Activated naive CD8-positive, alpha-beta T cell treated with anti-CD3 and anti-CD28 coated beads, Interleukin-2, amount 50 U/mL, for 24 hours (primary cell): ENCODE data around the gene GRHL3.
"Not testable (repeated sequence)": the region's sequence is repeated elsewhere in the genome, so short reads cannot be mapped to it uniquely, and the experiment has no call there.

Experiments
- ATAC-seq: fragments of 150-1000 bp; cut with Tn5 transposase; one replicate; pipeline ENCODE4 v1.10.0; 2021
- DNase-seq: peaks from one replicate; pipeline ENCODE4 v3.0.0; 2021
- H3K27ac Mint-ChIP-seq: one replicate; pipeline ENCODE4 v1.8.0; 2021; ENCODE audit warnings: mild to moderate bottlenecking, mixed read lengths
- H3K27me3 Mint-ChIP-seq: one replicate; pipeline ENCODE4 v1.8.0; 2021; ENCODE audit warnings: mixed read lengths
- H3K36me3 Mint-ChIP-seq: one replicate; pipeline ENCODE4 v1.8.0; 2021; ENCODE audit warnings: low read depth, mixed read lengths
- H3K4me1 Mint-ChIP-seq: one replicate; pipeline ENCODE4 v1.8.0; 2021; ENCODE audit warnings: mixed read lengths
- H3K4me3 Mint-ChIP-seq: one replicate; pipeline ENCODE4 v1.8.0; 2021; ENCODE audit warnings: mild to moderate bottlenecking, moderate library complexity, mixed read lengths
- H3K9me3 Mint-ChIP-seq: one replicate; pipeline ENCODE4 v1.8.0; 2021; ENCODE audit warnings: mixed read lengths

Gene GRHL3

DNA sequence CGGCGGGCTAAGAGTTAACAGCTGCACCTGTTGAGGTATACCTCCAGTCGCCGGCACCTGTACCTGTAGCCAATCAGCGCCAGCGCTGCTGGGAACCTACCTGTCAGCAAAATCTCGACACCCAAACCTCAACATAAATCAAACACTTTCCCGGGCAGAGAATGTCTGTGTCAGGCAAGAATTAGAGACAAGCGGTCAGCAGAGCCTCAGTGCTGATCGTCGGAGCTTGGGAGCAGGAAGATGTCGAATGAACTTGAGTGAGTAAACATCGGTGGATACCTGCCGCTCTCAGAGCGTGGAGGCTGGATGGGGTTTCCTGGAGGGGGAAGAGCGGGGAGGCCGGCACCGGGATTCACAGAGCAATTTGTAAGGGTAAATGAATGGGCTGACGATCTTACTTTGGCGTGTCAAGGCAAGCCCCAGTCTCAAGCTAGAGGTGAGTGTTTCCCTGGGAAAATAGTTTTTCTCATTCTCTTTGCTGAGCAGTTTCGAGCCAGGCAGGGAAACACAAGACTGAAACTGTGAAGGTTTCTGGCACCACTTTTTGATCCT lies at the start of gene GRHL3:
Gene GRHL3 (plus strand): TSS at position 46 of the 552 bp plus-strand sequence. CDS start 195 bp downstream, at position 241.
- Mint-ChIP-seq H3K9me3 (no peaks in the 10 kb centered on the region), H3K4me1 (peaks cover 39% of the 10 kb centered on the region), H3K4me3 (peak within 1 kb of the TSS; percentile 7), H3K27me3 (peaks cover 86% of the 10 kb centered on the region), H3K27ac (no peak within 1 kb of the TSS), H3K36me3 (no peaks in the 10 kb centered on the region)
- DNase-seq, result no peak
- no peak for ATAC-seq

- H3K4me3 Mint-ChIP-seq, ATAC-seq, DNase-seq, H3K27ac Mint-ChIP-seq, H3K36me3 Mint-ChIP-seq: not testable (repeated sequence)
- H3K27me3 Mint-ChIP-seq, result peaks cover 55% of the 10 kb centered on the region
- peaks cover 10% of the 10 kb centered on the region for H3K9me3 Mint-ChIP-seq
- H3K4me1 Mint-ChIP-seq, result peaks cover 10% of the 10 kb centered on the region
These were observed 44.7 kb upstream of the GRHL3 start for GRCh38 chr1:24274203-24275103.

GRCh38 chr1:24275104-24275410 lies 44.1 kb upstream of the GRHL3 start:
- ATAC-seq (no peak), DNase-seq (no peak)
- H3K27ac Mint-ChIP-seq, result no peak overlapping the region
- no peak overlapping the region for H3K4me3 Mint-ChIP-seq
- H3K9me3 Mint-ChIP-seq, result peaks cover 9% of the 10 kb centered on the region
- peaks cover 55% of the 10 kb centered on the region for H3K27me3 Mint-ChIP-seq
- peaks cover 10% of the 10 kb centered on the region for H3K4me1 Mint-ChIP-seq
- no peaks in the 10 kb centered on the region for H3K36me3 Mint-ChIP-seq

DNA sequence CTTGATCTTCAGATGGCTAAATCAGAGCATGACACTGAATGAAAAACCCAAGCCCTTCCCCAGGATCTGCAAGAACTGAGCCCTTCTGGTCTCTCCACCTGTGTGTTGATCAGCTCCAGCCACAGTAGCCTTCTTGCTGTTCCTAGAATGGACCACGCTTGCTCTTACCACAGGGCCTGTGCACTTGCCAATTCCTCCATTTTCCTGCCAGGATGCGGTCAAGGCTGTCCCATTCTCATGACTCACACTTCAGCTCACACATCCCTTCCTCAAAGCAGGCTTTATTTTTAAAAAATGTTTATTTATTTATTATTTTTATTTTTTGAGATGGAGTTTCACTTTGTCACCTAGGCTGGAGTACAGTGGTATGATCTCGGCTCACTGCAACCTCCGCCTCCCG lies 43.6 kb upstream of the GRHL3 start:
- Mint-ChIP-seq H3K9me3 (peaks cover 5% of the 10 kb centered on the region), H3K27me3 (peaks cover 52% of the 10 kb centered on the region), H3K27ac (no peak overlapping the region), H3K4me3 (no peak overlapping the region), H3K36me3 (no peaks in the 10 kb centered on the region), H3K4me1 (peaks cover 10% of the 10 kb centered on the region)
- DNase-seq (no peak), ATAC-seq (no peak)

DNA sequence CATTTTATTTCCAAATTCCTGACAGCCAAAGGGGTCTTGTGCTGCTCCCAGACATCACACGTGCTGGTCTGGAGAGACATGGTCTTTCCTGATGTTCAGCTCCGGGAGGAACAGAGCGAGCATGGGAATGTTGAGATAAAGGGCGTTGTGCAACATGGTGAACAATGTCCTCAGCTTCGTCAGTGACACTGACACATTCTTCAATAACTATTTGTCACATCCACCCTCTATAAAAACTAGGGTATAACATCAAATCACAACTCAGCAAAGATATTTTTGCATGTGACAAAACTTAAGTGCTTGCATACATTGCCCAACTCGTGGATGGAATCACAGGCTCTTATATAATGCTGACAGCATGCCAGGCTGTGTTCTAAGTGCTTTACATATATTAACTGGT lies 42.4 kb upstream of the GRHL3 start:
- Mint-ChIP-seq H3K9me3 (peaks cover 5% of the 10 kb centered on the region), H3K27me3 (peaks cover 42% of the 10 kb centered on the region), H3K36me3 (no peaks in the 10 kb centered on the region), H3K4me3 (no peak overlapping the region), H3K4me1 (peaks cover 10% of the 10 kb centered on the region), H3K27ac (no peak overlapping the region)
- DNase-seq (no peak), ATAC-seq (no peak)

GRCh38 chr1:24277420-24278169 lies 41.6 kb upstream of the GRHL3 start:
- Mint-ChIP-seq H3K27me3 (peaks cover 34% of the 10 kb centered on the region), H3K4me1 (peaks cover 10% of the 10 kb centered on the region), H3K27ac (no peak overlapping the region), H3K4me3 (no peak overlapping the region), H3K36me3 (no peaks in the 10 kb centered on the region), H3K9me3 (peaks cover 5% of the 10 kb centered on the region)
- DNase-seq (no peak), ATAC-seq (peak; percentile 92)

- H3K27ac Mint-ChIP-seq, result no peak overlapping the region
These were observed 40.4 kb upstream of the GRHL3 start for GRCh38 chr1:24278726-24279125.

GRCh38 chr1:24279590-24280232 lies 39.4 kb upstream of the GRHL3 start:
- DNase-seq (no peak), ATAC-seq (no peak)
- Mint-ChIP-seq H3K9me3 (no peaks in the 10 kb centered on the region), H3K36me3 (no peaks in the 10 kb centered on the region), H3K27ac (no peak overlapping the region), H3K27me3 (peaks cover 19% of the 10 kb centered on the region), H3K4me1 (peaks cover 10% of the 10 kb centered on the region), H3K4me3 (no peak overlapping the region)

More at GRCh38 chr1:24278726-24279125, 40.4 kb upstream of the GRHL3 start:
- Mint-ChIP-seq H3K36me3 (no peaks in the 10 kb centered on the region), H3K4me3 (no peak overlapping the region), H3K27me3 (peaks cover 24% of the 10 kb centered on the region), H3K4me1 (peaks cover 10% of the 10 kb centered on the region), H3K9me3 (no peaks in the 10 kb centered on the region)
- ATAC-seq (no peak), DNase-seq (no peak)

DNA sequence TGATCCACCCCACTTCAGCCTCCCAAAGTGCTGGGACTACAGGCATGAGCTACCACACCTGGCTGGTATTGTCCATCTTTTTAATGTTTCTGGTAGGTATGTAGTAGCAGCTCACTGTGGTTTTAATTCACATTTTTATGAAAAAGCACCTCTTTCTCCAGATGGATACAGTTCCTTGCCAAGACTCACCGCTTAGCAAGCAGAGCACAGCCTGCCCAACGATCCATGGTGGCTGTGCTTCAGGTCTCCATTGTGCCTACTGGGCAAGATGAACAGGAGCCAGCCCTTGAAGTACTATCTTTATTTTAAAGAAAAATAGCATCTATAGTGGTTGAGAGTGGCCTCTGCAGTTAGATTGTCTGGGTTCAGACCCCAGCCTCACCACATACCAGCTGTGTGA lies 37.6 kb upstream of the GRHL3 start:
- peaks cover 10% of the 10 kb centered on the region for H3K4me1 Mint-ChIP-seq
- H3K9me3 Mint-ChIP-seq, result no peaks in the 10 kb centered on the region
- H3K27ac Mint-ChIP-seq, result no peak overlapping the region
- H3K4me3 Mint-ChIP-seq, result no peak overlapping the region
- DNase-seq (no peak), ATAC-seq (no peak)
- no peaks in the 10 kb centered on the region for H3K36me3 Mint-ChIP-seq
- H3K27me3 Mint-ChIP-seq, result peaks cover 11% of the 10 kb centered on the region

GRCh38 chr1:24282491-24282890 lies 36.7 kb upstream of the GRHL3 start:
- Mint-ChIP-seq H3K27ac (no peak overlapping the region), H3K36me3 (no peaks in the 10 kb centered on the region), H3K27me3 (peaks cover 8% of the 10 kb centered on the region), H3K9me3 (no peaks in the 10 kb centered on the region), H3K4me1 (peaks cover 5% of the 10 kb centered on the region), H3K4me3 (no peak overlapping the region)
- ATAC-seq (no peak), DNase-seq (no peak)

DNA sequence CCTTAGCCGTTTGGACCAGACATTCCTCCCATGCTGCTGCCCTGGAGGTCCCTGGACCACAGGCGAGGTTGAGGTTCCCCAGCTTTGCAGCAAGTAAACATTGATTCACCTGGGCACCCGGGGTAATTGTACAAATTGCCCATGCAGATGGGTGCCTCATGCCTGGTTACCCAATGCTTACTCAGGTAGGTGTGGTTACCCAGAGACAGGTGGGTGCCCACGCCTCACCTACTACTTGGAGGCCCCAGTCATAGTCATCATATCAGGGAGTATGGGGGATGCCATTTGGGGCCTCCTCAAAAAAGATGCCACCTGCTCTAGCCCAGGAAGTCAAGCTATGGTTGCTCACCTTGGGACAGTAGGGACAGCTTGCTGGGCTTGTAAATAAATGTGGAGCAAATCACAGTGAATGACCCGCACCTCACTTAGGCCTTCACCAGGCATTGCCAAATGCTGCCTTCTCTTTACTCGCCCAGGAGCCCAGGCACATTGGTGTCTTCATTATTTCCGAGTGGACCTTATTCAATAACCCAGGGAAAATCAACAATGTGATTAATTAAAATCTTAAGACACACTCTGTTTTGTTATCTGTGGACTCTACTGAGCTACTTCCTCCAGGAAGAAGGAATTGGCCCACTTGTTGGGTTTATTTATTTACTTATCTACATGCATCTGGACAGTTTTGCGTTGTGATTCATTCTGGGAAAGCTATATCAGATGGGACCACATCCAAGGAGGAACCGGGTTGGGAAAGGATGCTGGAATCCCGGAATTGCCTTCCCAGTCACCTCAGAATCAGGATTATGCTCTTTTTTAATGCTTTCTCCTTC lies 35.6 kb upstream of the GRHL3 start:
- H3K27ac Mint-ChIP-seq, result no peak overlapping the region
- DNase-seq (no peak), ATAC-seq (no peak)
- H3K9me3 Mint-ChIP-seq, result no peaks in the 10 kb centered on the region
- no peaks in the 10 kb centered on the region for H3K36me3 Mint-ChIP-seq
- H3K27me3 Mint-ChIP-seq, result peaks cover 7% of the 10 kb centered on the region
- H3K4me3 Mint-ChIP-seq, result no peak overlapping the region
- no peaks in the 10 kb centered on the region for H3K4me1 Mint-ChIP-seq

DNA sequence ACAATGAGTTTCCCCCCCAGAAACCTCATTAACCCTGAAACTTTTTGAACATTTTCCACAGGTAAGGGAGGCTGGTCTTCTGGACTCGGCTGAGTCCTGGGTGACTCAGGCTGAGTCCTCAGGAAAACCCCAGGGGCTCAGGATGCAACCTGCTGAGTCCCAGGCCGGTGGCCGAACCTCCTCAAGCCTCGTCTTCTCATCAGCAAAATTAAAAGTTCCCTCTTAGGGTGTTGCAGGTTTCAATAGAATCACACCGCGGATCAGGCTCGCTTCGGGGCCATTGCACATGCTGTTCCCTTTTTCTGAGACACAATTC lies 35.0 kb upstream of the GRHL3 start:
- peaks cover 7% of the 10 kb centered on the region for H3K27me3 Mint-ChIP-seq
- ATAC-seq (no peak), DNase-seq (no peak)
- no peaks in the 10 kb centered on the region for H3K9me3 Mint-ChIP-seq
- H3K4me3 Mint-ChIP-seq, result no peak overlapping the region
- no peak overlapping the region for H3K27ac Mint-ChIP-seq
- no peaks in the 10 kb centered on the region for H3K4me1 Mint-ChIP-seq
- no peaks in the 10 kb centered on the region for H3K36me3 Mint-ChIP-seq

DNA sequence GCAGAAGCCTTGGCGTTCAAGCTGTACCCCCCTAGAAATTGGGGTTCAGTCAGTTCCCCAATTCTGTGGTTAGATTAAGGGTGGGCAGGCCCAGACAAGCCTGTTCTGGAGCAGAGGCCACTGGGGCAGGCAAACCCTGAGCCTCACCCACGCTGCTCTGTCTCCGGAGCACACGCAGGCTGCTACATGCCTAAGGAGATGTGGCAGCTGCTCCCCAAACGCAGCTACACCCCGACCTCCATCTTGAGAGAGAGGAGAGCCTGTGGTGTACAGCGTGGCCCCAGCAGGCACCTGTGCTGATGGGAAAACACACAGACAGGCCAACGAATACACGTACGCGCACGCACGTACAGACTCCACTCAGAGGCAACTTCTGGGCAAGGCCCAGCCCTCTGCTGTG lies 33.9 kb upstream of the GRHL3 start:
- peaks cover 2% of the 10 kb centered on the region for H3K27me3 Mint-ChIP-seq
- no peaks in the 10 kb centered on the region for H3K4me1 Mint-ChIP-seq
- H3K9me3 Mint-ChIP-seq, result no peaks in the 10 kb centered on the region
- no peak for DNase-seq
- no peak overlapping the region for H3K27ac Mint-ChIP-seq
- no peaks in the 10 kb centered on the region for H3K36me3 Mint-ChIP-seq
- no peak overlapping the region for H3K4me3 Mint-ChIP-seq
- ATAC-seq, result no peak
